Measurements from ENCODE around the gene AGER.
"Not testable (repeated sequence)": the region's sequence is repeated elsewhere in the genome, so short reads cannot be mapped to it uniquely, and the experiment has no call there.

AGER gene

DNA sequence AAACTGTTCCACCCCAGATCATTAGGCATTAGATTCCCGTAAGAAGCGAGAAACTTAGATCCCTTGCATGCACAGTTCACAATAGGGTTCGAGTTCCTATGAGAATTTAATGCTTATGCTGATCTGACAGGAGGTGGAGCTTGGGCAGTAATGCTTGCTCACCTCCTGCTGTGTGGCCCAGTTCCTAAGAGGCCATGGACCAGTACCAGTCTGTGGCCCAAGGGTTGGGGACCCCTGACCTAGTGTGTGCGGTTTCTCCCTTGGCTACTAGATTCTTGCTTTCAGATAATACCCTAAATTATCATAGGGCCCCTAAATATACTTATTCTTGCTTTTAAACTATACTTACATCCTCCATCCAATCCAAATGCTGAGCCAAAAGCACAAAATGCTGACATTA, 10.3 kb upstream of the AGER start:
- Mint-ChIP-seq H3K4me1 (peaks cover 46% of the 10 kb centered on the region), H3K36me3 (ENCODE audit: low read depth) (no peaks in the 10 kb centered on the region), H3K9me3 (no peaks in the 10 kb centered on the region), H3K27me3 (ENCODE audit: low read depth) (no peaks in the 10 kb centered on the region), H3K4me3 (peak overlapping the region; percentile 97 to 99 (median 98)), H3K27ac (peak overlapping the region; percentile 99 to 100 (median 100))
- TF ChIP-seq, protein P1, sequence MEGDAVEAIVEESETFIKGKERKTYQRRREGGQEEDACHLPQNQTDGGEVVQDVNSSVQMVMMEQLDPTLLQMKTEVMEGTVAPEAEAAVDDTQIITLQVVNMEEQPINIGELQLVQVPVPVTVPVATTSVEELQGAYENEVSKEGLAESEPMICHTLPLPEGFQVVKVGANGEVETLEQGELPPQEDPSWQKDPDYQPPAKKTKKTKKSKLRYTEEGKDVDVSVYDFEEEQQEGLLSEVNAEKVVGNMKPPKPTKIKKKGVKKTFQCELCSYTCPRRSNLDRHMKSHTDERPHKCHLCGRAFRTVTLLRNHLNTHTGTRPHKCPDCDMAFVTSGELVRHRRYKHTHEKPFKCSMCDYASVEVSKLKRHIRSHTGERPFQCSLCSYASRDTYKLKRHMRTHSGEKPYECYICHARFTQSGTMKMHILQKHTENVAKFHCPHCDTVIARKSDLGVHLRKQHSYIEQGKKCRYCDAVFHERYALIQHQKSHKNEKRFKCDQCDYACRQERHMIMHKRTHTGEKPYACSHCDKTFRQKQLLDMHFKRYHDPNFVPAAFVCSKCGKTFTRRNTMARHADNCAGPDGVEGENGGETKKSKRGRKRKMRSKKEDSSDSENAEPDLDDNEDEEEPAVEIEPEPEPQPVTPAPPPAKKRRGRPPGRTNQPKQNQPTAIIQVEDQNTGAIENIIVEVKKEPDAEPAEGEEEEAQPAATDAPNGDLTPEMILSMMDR (IDR thresholded peaks at IDR 0.05; ENCODE audit: unreplicated experiment in 3 of 3): no peak

DNA sequence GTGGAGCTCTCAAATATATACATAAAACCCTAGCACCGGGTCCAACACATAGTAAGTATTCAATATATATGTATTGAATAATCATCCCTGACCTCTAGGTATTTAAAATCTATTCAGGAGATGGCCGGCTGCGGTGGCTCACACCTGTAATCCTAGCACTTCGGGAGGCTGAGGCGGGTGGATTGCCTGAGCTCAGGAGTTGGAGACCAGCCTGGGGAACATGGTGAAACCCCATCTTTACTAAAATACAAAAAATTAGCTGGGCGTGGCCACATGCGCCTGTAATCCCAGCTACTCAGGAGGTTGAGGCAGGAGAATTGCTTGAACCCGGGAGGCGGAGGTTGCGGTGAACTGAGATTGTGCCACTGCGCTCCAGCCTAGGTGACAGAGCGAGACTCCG, 9.0 kb upstream of the AGER start:
- peak overlapping the region; percentile 49 to 66 (median 57) for H3K4me3 Mint-ChIP-seq
- H3K27ac Mint-ChIP-seq: peak overlapping the region; percentile 99 to 100 (median 100)
- not testable (repeated sequence) for H3K9me3 Mint-ChIP-seq; H3K27me3 Mint-ChIP-seq (ENCODE audit: low read depth); H3K36me3 Mint-ChIP-seq (ENCODE audit: low read depth)
- H3K4me1 Mint-ChIP-seq: peaks cover 57% of the 10 kb centered on the region

DNA sequence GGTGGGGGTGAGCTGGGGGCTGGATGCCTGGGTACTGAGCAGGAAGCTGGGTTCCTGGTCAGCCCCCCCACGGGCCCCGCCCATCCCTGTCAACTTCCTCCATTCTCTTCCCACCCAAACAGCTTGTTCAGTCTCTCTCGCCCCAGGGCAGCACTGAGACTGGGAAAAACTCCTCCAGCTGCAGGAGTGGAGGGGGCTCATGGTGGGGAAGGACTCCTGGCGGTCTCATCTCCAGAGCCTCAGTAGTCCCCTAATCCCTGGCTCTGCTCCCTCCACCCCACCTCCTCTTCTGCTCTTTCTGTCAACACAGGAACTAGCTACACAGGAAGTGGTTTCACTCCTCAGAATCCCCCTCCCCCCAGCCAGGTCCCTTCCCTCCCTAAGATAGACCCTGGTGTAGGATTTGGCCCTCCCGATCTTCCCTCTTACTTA, 8.6 kb upstream of the AGER start, which contains the start of gene GPSM3:
GPSM3 (minus strand) TSS at position 36 of the 432 bp plus-strand sequence. CDS start 130 bp downstream, outside the sequence.
- TF ChIP-seq, protein P1 (IDR thresholded peaks at IDR 0.05; ENCODE audit: unreplicated experiment in 3 of 3): no peak
- Mint-ChIP-seq H3K27ac (peak within 1 kb of the TSS; percentile 99 to 100 (median 100)), H3K27me3 (ENCODE audit: low read depth) (no peaks in the 10 kb centered on the region), H3K4me3 (peak within 1 kb of the TSS; percentile 67 to 75 (median 73)), H3K4me1 (peaks cover 60% of the 10 kb centered on the region), H3K36me3 (ENCODE audit: low read depth) (peaks cover 2% of the 10 kb centered on the region), H3K9me3 (no peaks in the 10 kb centered on the region)

DNA sequence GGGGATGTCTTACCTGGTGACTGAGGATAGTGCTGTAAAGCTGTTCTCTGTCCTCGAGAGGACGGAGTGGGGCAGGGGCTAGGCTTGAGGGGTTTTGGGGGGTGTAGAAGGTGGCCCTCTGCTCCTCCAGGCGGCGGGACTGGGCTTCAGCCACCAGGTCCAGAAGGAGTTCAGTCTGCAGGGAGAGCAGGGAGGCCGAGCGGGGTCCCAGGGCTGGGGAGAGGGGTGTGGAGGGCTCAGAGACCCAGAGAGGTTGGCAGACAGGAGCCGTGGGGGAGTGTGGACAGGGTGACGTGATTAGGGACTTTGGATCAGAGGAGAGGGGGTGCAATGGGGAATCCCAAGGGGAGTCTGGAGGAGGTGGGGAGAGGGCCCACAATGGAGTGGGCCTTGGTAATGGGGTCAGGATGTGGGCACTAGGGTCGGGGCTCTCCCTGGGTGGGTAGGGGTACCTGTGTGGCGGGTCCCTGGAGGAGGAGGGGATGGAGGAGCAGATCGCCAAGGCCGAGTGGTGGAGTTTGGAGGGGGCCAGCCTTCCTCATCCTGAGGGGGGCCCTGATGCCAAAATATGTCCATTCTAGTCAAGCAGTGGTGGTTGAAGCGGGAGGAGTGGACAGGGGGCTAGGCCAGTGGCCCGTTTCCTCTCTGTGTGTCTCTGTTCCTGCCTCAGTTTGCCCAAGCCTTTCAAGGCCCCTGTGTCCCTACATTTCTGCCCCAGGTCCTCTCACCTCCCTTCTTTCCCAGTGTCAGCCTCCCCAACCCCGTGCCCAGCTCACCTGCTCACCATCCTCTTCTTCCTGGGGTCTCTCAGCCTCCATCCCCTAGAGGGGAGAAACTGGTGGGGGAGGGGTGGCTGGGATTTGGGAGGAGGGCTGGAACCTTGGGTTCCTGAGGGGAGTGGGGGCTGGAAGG, 7.9 kb upstream of the AGER start:
- Mint-ChIP-seq H3K9me3 (no peaks in the 10 kb centered on the region), H3K36me3 (ENCODE audit: low read depth) (peaks cover 9% of the 10 kb centered on the region), H3K27me3 (ENCODE audit: low read depth) (no peaks in the 10 kb centered on the region), H3K27ac (peak overlapping the region; percentile 99 to 100 (median 99)), H3K4me1 (peaks cover 64% of the 10 kb centered on the region), H3K4me3 (peak overlapping the region; percentile 67 to 75 (median 73))
- TF ChIP-seq, protein P1 (IDR thresholded peaks at IDR 0.05; ENCODE audit: unreplicated experiment in 3 of 3): no peak

DNA sequence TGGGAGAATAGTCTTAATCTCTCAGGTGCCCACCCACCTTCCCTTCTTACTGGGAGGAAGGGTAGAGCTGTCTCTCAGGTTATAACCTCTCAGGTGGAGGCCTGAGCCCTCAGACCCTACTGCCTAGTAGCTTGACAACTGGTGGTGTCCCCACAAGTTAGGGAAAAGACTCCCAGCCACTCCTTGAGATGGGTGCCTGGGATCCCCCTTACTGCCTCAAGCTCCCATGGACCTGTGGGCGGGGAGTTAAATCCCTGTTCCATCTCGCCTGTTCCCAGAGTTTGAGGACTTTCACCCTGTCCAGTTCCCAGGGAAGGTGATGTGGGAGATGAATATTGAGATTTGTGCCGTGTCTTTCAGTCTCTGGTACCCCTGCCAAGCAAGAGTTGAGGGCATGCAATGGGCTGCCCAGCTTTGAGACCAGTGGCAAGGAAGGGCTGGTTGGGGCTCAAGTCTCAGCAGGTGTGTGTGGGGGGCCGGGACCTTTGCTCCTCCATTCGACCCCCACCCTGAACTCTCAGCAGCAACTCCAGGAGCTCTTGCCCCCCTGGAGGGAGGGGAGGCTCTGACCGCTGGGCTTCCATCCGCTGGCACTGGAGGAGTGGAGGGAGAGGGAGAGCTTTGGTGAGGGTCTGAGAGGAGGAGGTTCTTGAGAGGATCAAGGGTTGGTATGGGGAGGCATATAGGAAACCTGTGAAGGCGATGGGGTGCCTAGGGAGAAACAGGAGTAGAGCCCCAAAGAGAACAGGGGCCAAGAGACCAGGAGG, 7.0 kb upstream of the AGER start:
- H3K27me3 Mint-ChIP-seq (ENCODE audit: low read depth): no peaks in the 10 kb centered on the region
- TF ChIP-seq, protein P1 (IDR thresholded peaks at IDR 0.05; ENCODE audit: unreplicated experiment in 3 of 3): no peak
- no peaks in the 10 kb centered on the region for H3K9me3 Mint-ChIP-seq
- peaks cover 67% of the 10 kb centered on the region for H3K4me1 Mint-ChIP-seq
- peak overlapping the region; percentile 67 to 75 (median 73) for H3K4me3 Mint-ChIP-seq
- peaks cover 17% of the 10 kb centered on the region for H3K36me3 Mint-ChIP-seq (ENCODE audit: low read depth)
- peak overlapping the region; percentile 99 to 100 (median 99) for H3K27ac Mint-ChIP-seq
